ENCODE data around the gene TOP3B.

Gene TOP3B

GRCh38 chr22:22013559-22014284 is 31.1 kb upstream of the TOP3B start:
- no peak for DNase-seq (ENCODE audit: low spot score)

DNA sequence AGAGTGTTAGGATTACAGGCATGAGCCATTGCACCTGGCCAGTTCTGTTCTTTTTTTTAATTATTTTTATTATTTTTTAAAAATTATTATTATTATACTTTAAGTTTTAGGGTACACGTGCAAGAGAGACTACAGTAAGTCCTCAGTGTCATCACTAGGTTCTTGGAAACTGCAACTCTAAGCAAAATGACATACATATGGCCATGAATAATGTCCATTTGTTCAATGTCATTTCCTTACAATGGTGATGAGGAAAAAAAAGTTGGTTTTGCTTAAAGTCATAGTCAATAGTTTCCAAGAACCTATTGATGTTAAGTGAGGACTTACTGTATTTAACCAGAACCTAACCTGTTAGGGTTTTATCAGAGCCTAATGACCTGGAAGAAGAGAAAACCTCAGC is 29.4 kb upstream of the TOP3B start:
- no peak for DNase-seq (ENCODE audit: low spot score)

GRCh38 chr22:22010358-22010757 is 27.8 kb upstream of the TOP3B start:
- no peak for DNase-seq (ENCODE audit: low spot score)

GRCh38 chr22:22009661-22010060 is 27.1 kb upstream of the TOP3B start:
- DNase-seq (ENCODE audit: low spot score) = no peak

- no peak for DNase-seq (ENCODE audit: low spot score)
These were observed 24.0 kb upstream of the TOP3B start for GRCh38 chr22:22006596-22006990.

- no peak for DNase-seq (ENCODE audit: low spot score)
These were observed 23.5 kb upstream of the TOP3B start for GRCh38 chr22:22005945-22006595.

DNA sequence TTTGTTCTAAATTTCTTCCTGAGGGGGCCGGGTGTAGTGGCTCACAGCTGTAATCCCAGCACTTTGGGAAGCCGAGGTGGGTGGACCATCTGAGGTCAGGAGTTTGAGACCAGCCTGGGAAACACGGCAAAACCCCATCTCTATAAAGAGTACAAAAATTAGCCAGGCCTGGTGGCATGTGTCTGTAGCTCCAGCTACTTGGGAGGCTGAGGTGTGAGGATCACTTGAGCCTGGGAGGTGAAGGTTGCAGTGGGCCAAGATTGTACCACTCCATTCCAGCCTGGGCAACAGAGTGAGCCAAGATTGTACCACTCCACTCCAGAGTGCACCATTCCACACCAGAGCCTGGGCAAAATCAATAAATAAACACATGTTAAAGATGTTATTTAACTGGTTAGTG is 20.6 kb upstream of the TOP3B start:
- DNase-seq (ENCODE audit: low spot score) = no peak

DNA sequence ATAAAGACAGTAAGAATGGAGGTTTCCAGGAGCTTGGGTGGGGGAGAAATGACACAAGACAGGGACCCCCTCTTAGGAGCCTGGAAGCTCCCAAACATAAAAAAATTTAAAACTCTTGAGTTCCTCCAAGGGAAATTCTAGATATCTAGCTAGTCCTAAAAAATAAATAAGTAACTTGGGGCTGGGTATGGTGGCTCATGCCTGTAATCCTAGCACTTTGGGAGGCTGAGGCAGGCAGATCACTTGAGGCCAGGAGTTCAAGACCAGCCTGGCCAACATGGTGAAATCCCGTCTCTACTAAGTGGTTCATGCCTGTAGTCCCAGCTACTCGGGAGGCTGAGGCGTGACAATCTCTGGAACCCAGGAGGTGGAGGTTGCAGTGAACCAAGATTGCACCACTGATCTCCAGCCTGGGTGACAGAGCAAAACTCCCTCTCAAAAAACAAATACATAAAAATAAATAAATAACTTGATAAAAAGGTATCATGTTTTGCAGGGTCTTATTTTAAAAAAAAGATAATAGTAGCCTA is 20.0 kb upstream of the TOP3B start:
- no peak for DNase-seq (ENCODE audit: low spot score)

- no peak for DNase-seq (ENCODE audit: low spot score)
These were observed 19.3 kb upstream of the TOP3B start for GRCh38 chr22:22001664-22002525.

DNA sequence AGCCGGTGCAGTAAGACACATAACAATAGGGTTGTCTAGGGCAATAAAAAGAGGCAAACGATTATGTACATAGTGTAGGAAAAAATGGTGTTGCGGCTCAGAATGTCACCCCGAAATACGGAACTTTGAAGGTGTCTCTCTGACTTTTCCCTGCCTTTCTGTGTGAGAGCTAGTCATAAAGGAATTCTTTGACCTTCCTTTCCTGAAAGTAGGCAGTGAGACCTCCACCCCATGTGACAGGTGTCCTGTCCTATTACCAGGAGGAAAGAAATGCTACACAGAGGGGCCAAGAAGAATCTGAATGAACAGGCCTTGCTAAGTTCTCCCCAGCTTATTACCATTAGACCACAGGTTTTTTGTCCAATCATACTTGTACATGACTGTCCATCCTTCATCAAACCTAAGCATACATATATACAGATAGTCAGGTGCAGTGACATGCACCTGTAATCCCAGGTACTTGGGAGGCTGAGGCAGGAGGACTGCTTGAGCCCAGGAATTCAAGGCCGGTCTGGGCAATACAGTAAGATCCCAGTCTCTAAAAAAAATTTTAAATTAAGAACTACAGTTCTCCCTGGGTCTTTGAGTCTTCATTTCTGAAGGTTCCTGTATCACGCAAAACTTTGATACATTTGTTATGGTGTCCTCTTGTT is 16.1 kb upstream of the TOP3B start:
- DNase-seq (ENCODE audit: low spot score) = no peak

- DNase-seq (ENCODE audit: low spot score) = no peak
These were observed 13.7 kb upstream of the TOP3B start for GRCh38 chr22:21996175-21996720.

- DNase-seq (ENCODE audit: low spot score) = no peak
These were observed 13.1 kb upstream of the TOP3B start for GRCh38 chr22:21995660-21996059.

- DNase-seq (ENCODE audit: low spot score) = no peak
These were observed 12.4 kb upstream of the TOP3B start for GRCh38 chr22:21994881-21995444.

DNA sequence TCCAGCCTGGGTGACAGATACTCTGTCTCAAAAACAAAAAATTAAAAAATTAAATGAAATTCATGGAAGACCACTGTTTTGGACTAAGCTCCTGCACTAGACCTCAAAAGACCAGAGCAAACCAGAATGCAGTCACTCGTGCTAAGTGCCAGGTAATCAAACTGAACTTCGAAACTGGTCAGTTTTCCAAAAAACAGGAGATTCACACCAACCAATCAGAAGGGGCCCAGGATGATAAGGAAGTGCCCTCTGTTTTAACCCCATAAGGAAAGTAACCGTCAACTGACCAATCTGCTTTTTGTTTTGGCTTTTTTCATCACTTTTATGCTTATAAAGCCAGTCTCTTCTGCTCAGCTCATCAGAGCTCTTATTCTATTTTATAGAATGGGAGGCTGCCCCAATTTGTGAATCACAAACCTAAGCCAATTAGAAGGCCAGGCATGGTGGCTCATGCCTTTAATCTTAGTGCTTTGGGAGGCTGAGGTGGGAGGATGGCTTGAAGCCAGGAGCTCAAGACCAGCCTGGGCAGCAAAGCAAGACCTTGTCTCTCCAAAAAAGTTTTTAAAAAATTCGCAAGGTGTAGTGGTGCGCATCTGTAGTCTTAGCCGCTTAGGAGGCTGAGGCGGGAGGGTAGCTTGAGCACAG is 10.1 kb upstream of the TOP3B start:
- no peak for DNase-seq (ENCODE audit: low spot score)

GRCh38 chr22:21991774-21992173 is 9.2 kb upstream of the TOP3B start:
- DNase-seq (ENCODE audit: low spot score) = no peak

GRCh38 chr22:21991304-21991596 is 8.7 kb upstream of the TOP3B start:
- DNase-seq (ENCODE audit: low spot score) = no peak

- no peak for DNase-seq (ENCODE audit: low spot score)
These were observed 8.1 kb upstream of the TOP3B start for GRCh38 chr22:21990445-21991303.

DNA sequence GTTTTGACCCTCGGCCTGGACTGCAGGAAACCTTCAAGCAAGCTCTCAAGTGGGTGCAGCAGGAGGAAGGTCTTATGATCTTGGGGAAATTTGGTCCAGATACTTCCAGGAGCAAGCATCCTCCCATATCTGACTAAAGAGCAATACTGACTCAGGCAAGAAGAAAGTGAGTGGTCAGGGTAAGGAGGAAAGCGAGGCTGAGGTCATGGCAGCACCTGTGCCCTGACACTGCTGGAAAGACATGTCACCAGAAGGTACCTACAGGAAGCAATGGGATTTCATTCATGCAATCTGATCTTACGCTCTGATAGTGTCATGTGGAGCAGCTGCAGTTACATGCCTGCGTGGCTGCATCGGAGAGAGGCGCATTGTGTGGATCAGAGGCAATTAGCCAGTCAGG is 6.5 kb upstream of the TOP3B start:
- no peak for DNase-seq (ENCODE audit: low spot score)

GRCh38 chr22:21985214-21985613 is 2.6 kb upstream of the TOP3B start:
- no peak for DNase-seq (ENCODE audit: low spot score)

DNA sequence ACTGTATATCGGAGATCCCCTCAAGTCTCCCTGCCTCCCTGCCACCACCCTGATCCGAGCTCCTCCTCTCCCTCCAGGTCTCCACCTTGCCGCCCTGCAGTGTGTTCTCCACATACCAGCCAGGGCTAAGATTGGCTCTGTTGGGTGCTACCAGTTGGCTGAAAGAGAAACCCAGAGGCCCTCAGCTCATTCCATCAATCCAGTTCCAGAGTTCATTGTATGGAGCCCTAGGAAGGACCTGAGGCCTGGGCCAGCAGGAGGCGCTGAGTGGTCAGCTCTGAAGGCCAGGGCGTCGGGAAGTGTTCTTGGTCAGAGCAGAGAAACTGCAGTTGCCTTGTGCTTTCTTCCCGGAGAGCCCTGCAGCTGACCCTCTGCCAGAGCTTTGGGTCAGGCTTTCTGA is 2.2 kb upstream of the TOP3B start:
- DNase-seq (ENCODE audit: low spot score) = no peak
